Suprapubic skin (tissue), 3 donors: Measurements from ENCODE around the gene SLC25A42.

Experiments
- EP300 ChIP-seq: sonication (generic); formaldehyde crosslinking; IDR thresholded peaks from one replicate; pipeline ENCODE4 v1.6.1; 2017; ENCODE audit warnings: antibody characterized with exemption
- POLR2A ChIP-seq, 2 donors: fragments of 450-650 bp; IDR thresholded peaks; one replicate each; pipeline ENCODE4 v1.6.1; 2017; ENCODE audit warnings: antibody characterized with exemption in 2 of 2, mild to moderate bottlenecking in 2 of 2, moderate library complexity in 2 of 2
- TF ChIP-seq, protein P1 (sequence below), 2 donors: fragments of 200-600 bp in 1 of 2; fragments of 450-650 bp in 1 of 2; sonication (generic) in 1 of 2; IDR thresholded peaks; one replicate each; pipeline ENCODE4 v1.5.1; 2016 to 2019; ENCODE audit warnings: antibody characterized with exemption in 2 of 2, mild to moderate bottlenecking in 1 of 2, moderate library complexity in 1 of 2

DNA sequence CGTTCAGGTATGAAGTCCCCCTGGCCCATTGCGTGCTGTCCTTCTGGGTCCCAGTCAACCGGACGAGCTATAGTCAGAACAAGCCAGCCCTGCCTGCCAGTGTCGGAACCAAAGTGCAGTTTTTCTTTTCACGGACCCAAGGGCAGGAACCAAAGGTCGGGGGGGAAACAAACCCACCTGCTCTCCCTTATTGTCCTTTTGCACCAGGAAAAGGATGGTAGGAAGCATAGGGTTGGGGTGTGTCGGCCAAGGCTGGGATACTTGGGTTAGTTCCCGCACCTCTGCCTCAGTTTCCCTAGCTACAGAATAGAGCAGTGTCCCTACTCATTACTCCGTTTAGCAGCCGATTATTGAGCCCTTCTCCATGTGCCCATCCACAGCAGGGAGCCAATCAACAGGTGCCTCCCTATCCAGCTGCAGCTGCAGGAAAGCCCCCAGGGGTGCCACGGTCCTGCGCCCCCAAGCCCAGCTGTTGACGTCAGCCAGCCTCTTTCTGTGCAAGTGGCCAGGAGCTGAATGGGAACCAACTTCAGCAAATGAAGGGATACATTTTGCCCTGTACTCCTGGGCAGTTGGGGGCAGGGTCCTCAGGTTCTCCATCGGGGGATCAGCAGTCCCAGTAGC lies 9.4 kb upstream of the SLC25A42 start:
- TF ChIP-seq, protein P1, sequence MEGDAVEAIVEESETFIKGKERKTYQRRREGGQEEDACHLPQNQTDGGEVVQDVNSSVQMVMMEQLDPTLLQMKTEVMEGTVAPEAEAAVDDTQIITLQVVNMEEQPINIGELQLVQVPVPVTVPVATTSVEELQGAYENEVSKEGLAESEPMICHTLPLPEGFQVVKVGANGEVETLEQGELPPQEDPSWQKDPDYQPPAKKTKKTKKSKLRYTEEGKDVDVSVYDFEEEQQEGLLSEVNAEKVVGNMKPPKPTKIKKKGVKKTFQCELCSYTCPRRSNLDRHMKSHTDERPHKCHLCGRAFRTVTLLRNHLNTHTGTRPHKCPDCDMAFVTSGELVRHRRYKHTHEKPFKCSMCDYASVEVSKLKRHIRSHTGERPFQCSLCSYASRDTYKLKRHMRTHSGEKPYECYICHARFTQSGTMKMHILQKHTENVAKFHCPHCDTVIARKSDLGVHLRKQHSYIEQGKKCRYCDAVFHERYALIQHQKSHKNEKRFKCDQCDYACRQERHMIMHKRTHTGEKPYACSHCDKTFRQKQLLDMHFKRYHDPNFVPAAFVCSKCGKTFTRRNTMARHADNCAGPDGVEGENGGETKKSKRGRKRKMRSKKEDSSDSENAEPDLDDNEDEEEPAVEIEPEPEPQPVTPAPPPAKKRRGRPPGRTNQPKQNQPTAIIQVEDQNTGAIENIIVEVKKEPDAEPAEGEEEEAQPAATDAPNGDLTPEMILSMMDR (IDR thresholded peaks at IDR 0.05) = no peak
- TF ChIP-seq POLR2A (IDR thresholded peaks at IDR 0.05) (no peak), EP300 (no peak)
